OCI-LY1 (cell line): ENCODE results near the gene FRK.
"Not testable (repeated sequence)": the region's sequence is repeated elsewhere in the genome, so short reads cannot be mapped to it uniquely, and the experiment has no call there.

ENCODE experiments used
- H2AFZ ChIP-seq: fragments of 200-600 bp; sonication (generic), shearing (Covaris generic); 2 replicates; pipeline ENCODE4 v1.6.0; 2014; ENCODE audit warnings: antibody characterized with exemption, mild to moderate bottlenecking, low read length
- H3F3A ChIP-seq: fragments of 200-600 bp; sonication (generic), shearing (Covaris generic); 2 replicates; pipeline ENCODE4 v1.6.0; 2014; ENCODE audit warnings: mild to moderate bottlenecking, antibody characterized with exemption, low read length, moderate library complexity; ENCODE audit not compliant: insufficient read depth
- H3K27ac ChIP-seq: fragments of 200-600 bp; sonication (generic); 2 replicates; pipeline ENCODE4 v1.5.1; 2014; ENCODE audit warnings: low read length, mixed run types, mild to moderate bottlenecking, low read depth; ENCODE audit not compliant: poor library complexity, severe bottlenecking
- H3K27me3 ChIP-seq: fragments of 200-600 bp; sonication (generic); 2 replicates; pipeline ENCODE4 v1.6.0; 2014; ENCODE audit warnings: antibody characterized with exemption, mild to moderate bottlenecking, low read length, moderate library complexity; ENCODE audit not compliant: insufficient read depth
- H3K36me3 ChIP-seq: fragments of 200-600 bp; sonication (generic); 2 replicates; pipeline ENCODE4 v1.6.1; 2014; ENCODE audit warnings: mild to moderate bottlenecking, antibody characterized with exemption, low read length, moderate library complexity, mixed read lengths; ENCODE audit not compliant: insufficient read depth
- H3K4me1 ChIP-seq: fragments of 200-600 bp; sonication (generic); 2 replicates; pipeline ENCODE4 v1.5.1; 2014; ENCODE audit warnings: mild to moderate bottlenecking, low read length, moderate library complexity; ENCODE audit not compliant: insufficient read depth, severe bottlenecking
- H3K4me2 ChIP-seq: fragments of 200-600 bp; sonication (generic), shearing (Covaris generic); 2 replicates; pipeline ENCODE4 v1.6.1; 2014; ENCODE audit warnings: low read length
- H3K4me3 ChIP-seq: fragments of 200-600 bp; sonication (generic); 2 replicates; pipeline ENCODE4 v1.5.1; 2014; ENCODE audit warnings: low read length, low read depth, mild to moderate bottlenecking, mixed read lengths; ENCODE audit not compliant: poor library complexity, severe bottlenecking
- H3K79me2 ChIP-seq: fragments of 200-600 bp; shearing (Covaris generic); 2 replicates; pipeline ENCODE4 v1.6.1; 2016; ENCODE audit warnings: mixed run types, low read length, mixed read lengths; ENCODE audit not compliant: insufficient read depth
- H3K9ac ChIP-seq: fragments of 200-600 bp; sonication (generic), shearing (Covaris generic); 2 replicates; pipeline ENCODE4 v1.6.1; 2014; ENCODE audit warnings: mild to moderate bottlenecking, low read length, mixed read lengths
- H3K9me2 ChIP-seq: fragments of 200-600 bp; sonication (generic), shearing (Covaris generic); 2 replicates; pipeline ENCODE4 v1.6.1; 2014; ENCODE audit warnings: low read depth, mild to moderate bottlenecking, low read length, mixed read lengths
- H3K9me3 ChIP-seq: fragments of 200-600 bp; shearing (Covaris generic); 2 replicates; pipeline ENCODE4 v1.6.1; 2014; ENCODE audit warnings: low read length, mixed read lengths
- H4K20me1 ChIP-seq: fragments of 200-600 bp; sonication (generic), shearing (Covaris generic); 2 replicates; pipeline ENCODE4 v1.6.0; 2016; ENCODE audit warnings: mild to moderate bottlenecking, low read length; ENCODE audit not compliant: insufficient read depth
- EZH2 ChIP-seq: fragments of 200-600 bp; sonication (generic), shearing (Covaris generic); IDR thresholded peaks from 2 replicates; pipeline ENCODE4 v1.8.0; 2017; ENCODE audit warnings: borderline replicate concordance, mixed run types, mild to moderate bottlenecking, antibody characterized with exemption, low read length, moderate library complexity, mixed read lengths
- TF ChIP-seq, protein P1 (sequence below): fragments of 200-600 bp; sonication (generic), shearing (Covaris generic); IDR thresholded peaks from 2 replicates; pipeline ENCODE4 v1.5.1; 2017; ENCODE audit warnings: mild to moderate bottlenecking, antibody characterized with exemption, low read length, moderate library complexity, mixed read lengths

FRK gene

GRCh38 chr6:116049321-116049720 lies 11.4 kb downstream of the FRK start:
- no peak overlapping the region for H2AFZ ChIP-seq
- H3K27me3 ChIP-seq: no peaks in the 10 kb centered on the region
- no peaks in the 10 kb centered on the region for H3K9me2 ChIP-seq
- H4K20me1 ChIP-seq: no peaks in the 10 kb centered on the region
- no peaks in the 10 kb centered on the region for H3K4me1 ChIP-seq
- H3K79me2 ChIP-seq: no peaks in the 10 kb centered on the region
- H3K27ac ChIP-seq: no peak overlapping the region
- no peak overlapping the region for H3K4me2 ChIP-seq
- no peak overlapping the region for H3K9ac ChIP-seq
- H3K4me3 ChIP-seq: no peak overlapping the region
- H3K9me3 ChIP-seq: no peaks in the 10 kb centered on the region
- H3K36me3 ChIP-seq: no peaks in the 10 kb centered on the region
- H3F3A ChIP-seq: no peaks in the 10 kb centered on the region
- TF ChIP-seq, protein P1, sequence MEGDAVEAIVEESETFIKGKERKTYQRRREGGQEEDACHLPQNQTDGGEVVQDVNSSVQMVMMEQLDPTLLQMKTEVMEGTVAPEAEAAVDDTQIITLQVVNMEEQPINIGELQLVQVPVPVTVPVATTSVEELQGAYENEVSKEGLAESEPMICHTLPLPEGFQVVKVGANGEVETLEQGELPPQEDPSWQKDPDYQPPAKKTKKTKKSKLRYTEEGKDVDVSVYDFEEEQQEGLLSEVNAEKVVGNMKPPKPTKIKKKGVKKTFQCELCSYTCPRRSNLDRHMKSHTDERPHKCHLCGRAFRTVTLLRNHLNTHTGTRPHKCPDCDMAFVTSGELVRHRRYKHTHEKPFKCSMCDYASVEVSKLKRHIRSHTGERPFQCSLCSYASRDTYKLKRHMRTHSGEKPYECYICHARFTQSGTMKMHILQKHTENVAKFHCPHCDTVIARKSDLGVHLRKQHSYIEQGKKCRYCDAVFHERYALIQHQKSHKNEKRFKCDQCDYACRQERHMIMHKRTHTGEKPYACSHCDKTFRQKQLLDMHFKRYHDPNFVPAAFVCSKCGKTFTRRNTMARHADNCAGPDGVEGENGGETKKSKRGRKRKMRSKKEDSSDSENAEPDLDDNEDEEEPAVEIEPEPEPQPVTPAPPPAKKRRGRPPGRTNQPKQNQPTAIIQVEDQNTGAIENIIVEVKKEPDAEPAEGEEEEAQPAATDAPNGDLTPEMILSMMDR: no peak
- no peak for TF ChIP-seq EZH2

DNA sequence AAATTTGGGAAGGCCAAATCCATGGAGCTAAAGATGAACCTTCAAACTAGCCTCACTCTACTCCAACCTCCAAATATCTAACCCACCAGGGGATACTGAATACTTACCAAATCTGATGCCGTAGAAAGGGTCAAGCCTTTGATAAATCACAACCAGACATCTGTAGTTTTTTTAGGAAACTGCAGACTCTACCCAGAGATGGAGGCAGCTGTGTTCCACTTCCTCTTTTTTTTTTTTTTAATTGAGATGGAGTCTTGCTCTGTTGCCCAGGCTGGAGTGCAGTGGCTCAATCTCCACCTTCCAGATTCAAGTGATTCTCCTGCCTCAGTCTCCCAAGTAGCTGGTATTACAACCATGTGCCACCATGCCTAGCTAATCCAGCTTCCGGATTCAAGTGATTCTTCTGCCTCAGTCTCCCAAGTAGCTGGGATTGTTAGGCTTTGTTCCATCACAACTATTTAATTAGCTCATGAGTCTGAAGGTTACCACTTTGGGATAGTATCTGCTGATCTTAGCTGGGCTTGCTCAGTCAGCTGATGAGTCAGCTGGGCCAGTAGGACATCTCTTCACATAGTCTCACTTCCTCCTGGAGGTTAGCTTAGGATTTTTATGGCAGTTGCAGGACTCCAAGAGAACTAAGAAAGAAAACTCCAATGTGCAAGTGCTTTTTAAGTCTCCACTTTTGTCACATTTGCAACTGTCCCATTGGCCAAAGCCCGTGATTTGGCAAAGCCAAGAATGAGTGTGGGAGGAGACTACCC lies 13.3 kb downstream of the FRK start:
- H3K27me3 ChIP-seq: no peaks in the 10 kb centered on the region
- H3K9me3 ChIP-seq: no peaks in the 10 kb centered on the region
- no peak for TF ChIP-seq EZH2
- H3K36me3 ChIP-seq: no peaks in the 10 kb centered on the region
- H3K4me2 ChIP-seq: no peak overlapping the region
- H4K20me1 ChIP-seq: no peaks in the 10 kb centered on the region
- H3K9ac ChIP-seq: no peak overlapping the region
- no peak overlapping the region for H3K4me3 ChIP-seq
- no peaks in the 10 kb centered on the region for H3F3A ChIP-seq
- no peak overlapping the region for H2AFZ ChIP-seq
- H3K9me2 ChIP-seq: no peaks in the 10 kb centered on the region
- no peaks in the 10 kb centered on the region for H3K79me2 ChIP-seq
- no peak overlapping the region for H3K27ac ChIP-seq
- H3K4me1 ChIP-seq: no peaks in the 10 kb centered on the region

DNA sequence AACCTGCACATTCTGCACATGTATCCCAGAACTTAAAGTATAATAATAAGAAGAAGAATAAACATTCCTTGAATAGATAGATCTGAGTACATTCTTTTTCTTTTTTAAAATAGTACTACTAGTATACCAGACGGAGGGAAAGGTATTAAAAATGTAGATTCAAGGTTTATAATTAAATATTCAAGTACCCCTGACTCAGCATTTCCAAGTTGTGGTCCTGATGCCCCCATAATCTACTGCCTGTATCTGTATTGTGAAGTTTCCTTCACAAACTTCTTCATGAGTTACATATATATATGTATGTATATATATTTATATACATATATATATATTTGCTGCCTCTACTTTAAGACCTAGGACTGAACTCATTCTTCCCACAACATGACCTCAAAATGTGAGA lies 14.0 kb downstream of the FRK start:
- Histone ChIP-seq H3K4me1 (no peaks in the 10 kb centered on the region), H3K9me2 (no peaks in the 10 kb centered on the region), H3F3A (no peaks in the 10 kb centered on the region), H3K79me2 (no peaks in the 10 kb centered on the region), H3K27ac (no peak overlapping the region), H3K9ac (no peak overlapping the region), H3K36me3 (no peaks in the 10 kb centered on the region), H3K4me3 (no peak overlapping the region), H3K4me2 (no peak overlapping the region), H4K20me1 (no peaks in the 10 kb centered on the region), H2AFZ (no peak overlapping the region), H3K9me3 (no peaks in the 10 kb centered on the region), H3K27me3 (no peaks in the 10 kb centered on the region)
- TF ChIP-seq, protein P1: no peak
- no peak for TF ChIP-seq EZH2

- not testable (repeated sequence) for H4K20me1 ChIP-seq, H3K9me3 ChIP-seq, H3K27me3 ChIP-seq, H3K36me3 ChIP-seq, H3K4me3 ChIP-seq, H3K4me1 ChIP-seq, H3F3A ChIP-seq, H3K4me2 ChIP-seq, H3K9me2 ChIP-seq, H3K27ac ChIP-seq, H2AFZ ChIP-seq, H3K9ac ChIP-seq, H3K79me2 ChIP-seq
Observed at GRCh38 chr6:116046272-116046671, 14.4 kb downstream of the FRK start.
